Sigmoid colon (tissue), 7 donors: ENCODE measurements around the gene GPBAR1. TPM values are rescaled to one million over a fixed set of nuclear protein-coding genes. Genes with fewer than 3 reads are reported as not detected.

Experiments
- DNase-seq: peaks from one replicate; pipeline ENCODE4 v3.0.0-alpha.2; 2019
- H3K27ac ChIP-seq, 4 donors: fragments of 200-600 bp; sonication (generic); one replicate each; pipeline ENCODE4 v1.5.1; 2016 to 2019; ENCODE audit warnings: mild to moderate bottlenecking in 1 of 4
- H3K27me3 ChIP-seq, 3 donors: fragments of 200-600 bp; sonication (generic); one replicate each; pipeline ENCODE4 v1.5.1; 2019; ENCODE audit warnings: mild to moderate bottlenecking in 1 of 3
- H3K36me3 ChIP-seq, 4 donors: fragments of 200-600 bp; sonication (generic); one replicate each; pipeline ENCODE4 v1.5.1; 2016 to 2019
- H3K4me1 ChIP-seq, 4 donors: fragments of 200-600 bp; sonication (generic); one replicate each; pipeline ENCODE4 v1.5.1; 2017 to 2019
- H3K4me3 ChIP-seq, 4 donors: fragments of 200-600 bp; sonication (generic); one replicate each; pipeline ENCODE4 v1.5.1; 2017 to 2019; ENCODE audit warnings: mild to moderate bottlenecking in 2 of 4, moderate library complexity in 1 of 4
- H3K9me3 ChIP-seq, 4 donors: fragments of 200-600 bp in 3 of 4; sonication (generic) in 3 of 4; one replicate each; pipeline versions ENCODE4 v1.5.1 to v1.6.1; 2013 to 2019
- CTCF ChIP-seq, 4 experiments: fragments of 450-650 bp in 3 of 4; fragments of 200-600 bp in 1 of 4; IDR thresholded peaks; one replicate each; pipeline ENCODE4 v1.5.1; 2016 to 2019; ENCODE audit warnings: antibody characterized with exemption in 4 of 4, mild to moderate bottlenecking in 3 of 4, moderate library complexity in 2 of 4
- EP300 ChIP-seq, 4 donors: sonication (generic); formaldehyde crosslinking; IDR thresholded peaks; one replicate each; pipeline ENCODE4 v1.6.1; 2017; ENCODE audit warnings: antibody characterized with exemption in 4 of 4
- POLR2A ChIP-seq, 2 donors: fragments of 450-650 bp; IDR thresholded peaks; one replicate each; pipeline ENCODE4 v1.6.1; 2016; ENCODE audit warnings: antibody characterized with exemption in 2 of 2, mild to moderate bottlenecking in 2 of 2, moderate library complexity in 2 of 2
- POLR2AphosphoS5 ChIP-seq, 4 donors: sonication (generic); formaldehyde crosslinking; IDR thresholded peaks; one replicate each; pipeline ENCODE4 v1.6.1; 2017; ENCODE audit warnings: antibody characterized with exemption in 4 of 4
- WGBS, 2 donors: extraction: QIAGEN DNeasy Blood & Tissue Kit; methylation state at CpG; one replicate each; pipeline ENCODE4 v1.1.7; 2013; 5-methylcytosine and 5-hydroxymethylcytosine counted together
- intact Hi-C: fragments of 100-400 bp; cut with DNase I; formaldehyde crosslinking; loops from one replicate; pipeline ENCODE4 v1.15.1; 2023
- polyA plus RNA-seq, 3 donors: library from polyadenylated mRNA; stranded (reverse); fragments of 200-250 nt; gene quantifications; one replicate each; pipeline ENCODE4 v1.2.3, GENCODE V29; 2013
- total RNA-seq, 4 donors: library from RNA; depleted of rRNA; stranded (reverse); fragments of >200 nt; gene quantifications; one replicate each; pipeline ENCODE4 v1.1.0, GENCODE V29; 2016
- donor health status: healthy with polysubstance abuse.
- donor health status: Bipolar disorder and iron deficiency.
- donor health status: healthy.

Gene GPBAR1
- total and polyA plus RNA-seq, 7 donors: 0.60 to 7.1 (median 3.1) TPM

- Histone ChIP-seq H3K36me3 (peaks cover 0 to 36% (median 10%) of the 10 kb centered on the region in 4 donors), H3K27ac (peak overlapping the region in 1 of 4 donors; percentile 40), H3K4me1 (peaks cover 0 to 66% (median 61%) of the 10 kb centered on the region in 4 donors), H3K4me3 (no peak overlapping the region), H3K9me3 (no peaks in the 10 kb centered on the region), H3K27me3 (no peaks in the 10 kb centered on the region)
- TF ChIP-seq CTCF (IDR thresholded peaks at IDR 0.05) (no peak), EP300 (IDR thresholded peaks at IDR 0.05) (no peak), POLR2AphosphoS5 (IDR thresholded peaks at IDR 0.05) (no peak), POLR2A (IDR thresholded peaks at IDR 0.05) (no peak)
- 65 to 78% methylated on average over 5 of the region's 5 CpGs for WGBS, 2 donors
- intact Hi-C loops: no loop called here
- no peak for DNase-seq
Measured at GRCh38 chr2:218223046-218223445, 37.8 kb upstream of the GPBAR1 start.

DNA sequence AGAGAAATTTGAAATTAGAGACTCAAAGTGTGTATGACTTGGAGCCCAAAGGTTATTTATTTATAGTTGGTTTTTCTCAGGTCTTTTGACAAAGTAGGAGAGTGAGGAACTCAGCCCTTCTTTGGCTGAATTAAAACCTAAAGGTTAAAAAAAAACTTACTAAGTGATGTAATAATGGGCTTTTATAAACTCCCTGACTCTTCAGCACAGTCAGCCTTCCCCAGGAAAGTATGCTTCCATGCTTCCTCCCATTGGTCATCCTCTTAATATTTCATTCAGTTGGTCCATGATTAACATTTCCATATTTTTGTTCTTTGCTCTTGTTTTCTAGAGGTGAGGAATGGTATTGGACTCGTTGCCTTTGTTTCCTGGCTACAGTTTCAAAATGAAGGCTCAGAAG is 36.6 kb upstream of the GPBAR1 start:
- H3K4me3 ChIP-seq: no peak overlapping the region
- DNase-seq: no peak
- WGBS, 2 donors: 59 to 70% methylated on average over 1 of the region's 1 CpG
- intact Hi-C loops: no loop called here
- H3K36me3 ChIP-seq: peaks cover 0 to 48% (median 12%) of the 10 kb centered on the region in 4 donors
- H3K27ac ChIP-seq: no peak overlapping the region
- TF ChIP-seq POLR2AphosphoS5 (IDR thresholded peaks at IDR 0.05): no peak
- no peak for TF ChIP-seq POLR2A (IDR thresholded peaks at IDR 0.05)
- H3K27me3 ChIP-seq: no peaks in the 10 kb centered on the region
- peaks cover 0 to 65% (median 56%) of the 10 kb centered on the region in 4 donors for H3K4me1 ChIP-seq
- no peaks in the 10 kb centered on the region for H3K9me3 ChIP-seq

DNA sequence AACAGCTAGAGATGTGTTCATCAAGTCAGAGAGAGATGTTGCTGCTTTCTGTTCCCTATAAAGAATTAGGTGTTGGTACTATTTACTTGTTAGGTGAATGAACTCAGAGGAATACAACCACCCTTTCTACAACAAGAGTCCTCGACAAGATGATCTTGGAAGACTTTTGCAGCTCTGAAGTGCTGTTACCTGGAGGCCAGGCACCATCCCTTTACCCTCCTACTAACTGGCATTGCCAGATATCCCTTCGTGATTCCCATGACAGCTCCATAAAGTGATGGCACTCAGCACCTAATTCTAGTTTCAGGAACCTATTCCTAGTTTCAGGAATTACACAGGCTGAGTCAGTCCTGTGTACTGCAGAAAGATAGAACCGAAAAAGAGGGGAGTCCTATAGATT is 33.9 kb upstream of the GPBAR1 start:
- intact Hi-C loops: no loop called here
- peaks cover 0 to 75% (median 28%) of the 10 kb centered on the region in 4 donors for H3K36me3 ChIP-seq

GRCh38 chr2:218228366-218229090 is 32.3 kb upstream of the GPBAR1 start:
- Histone ChIP-seq H3K9me3 (no peaks in the 10 kb centered on the region), H3K36me3 (peaks cover 0 to 91% (median 40%) of the 10 kb centered on the region in 4 donors), H3K4me1 (peaks cover 0 to 50% (median 32%) of the 10 kb centered on the region in 4 donors), H3K27ac (peak overlapping the region; percentile 14 to 66 (median 50)), H3K27me3 (no peaks in the 10 kb centered on the region), H3K4me3 (no peak overlapping the region)
- TF ChIP-seq POLR2A (IDR thresholded peaks at IDR 0.05) (no peak), POLR2AphosphoS5 (IDR thresholded peaks at IDR 0.05) (no peak), CTCF (IDR thresholded peaks at IDR 0.05) (no peak), EP300 (IDR thresholded peaks at IDR 0.05) (no peak)
- 75 to 86% methylated on average over 6 of the region's 6 CpGs for WGBS, 2 donors
- DNase-seq: no peak
- intact Hi-C loops: no loop called here

More for the DNA sequence above, 33.9 kb upstream of the GPBAR1 start:
- no peaks in the 10 kb centered on the region for H3K27me3 ChIP-seq
- 84 to 88% methylated on average over 3 of the region's 3 CpGs for WGBS, 2 donors
- no peaks in the 10 kb centered on the region for H3K9me3 ChIP-seq
- TF ChIP-seq POLR2AphosphoS5 (IDR thresholded peaks at IDR 0.05) (no peak), CTCF (IDR thresholded peaks at IDR 0.05) (no peak), EP300 (IDR thresholded peaks at IDR 0.05) (no peak), POLR2A (IDR thresholded peaks at IDR 0.05) (no peak)
- H3K4me1 ChIP-seq: peaks cover 0 to 57% (median 43%) of the 10 kb centered on the region in 4 donors
- H3K4me3 ChIP-seq: no peak overlapping the region
- DNase-seq: no peak
- H3K27ac ChIP-seq: no peak overlapping the region

GRCh38 chr2:218229239-218229638 is 31.6 kb upstream of the GPBAR1 start:
- Histone ChIP-seq H3K36me3 (peaks cover 0 to 96% (median 41%) of the 10 kb centered on the region in 4 donors), H3K27me3 (no peaks in the 10 kb centered on the region), H3K9me3 (no peaks in the 10 kb centered on the region), H3K4me3 (no peak overlapping the region), H3K27ac (peak overlapping the region; percentile 14 to 66 (median 50)), H3K4me1 (peaks cover 0 to 47% (median 27%) of the 10 kb centered on the region in 4 donors)
- TF ChIP-seq POLR2AphosphoS5 (IDR thresholded peaks at IDR 0.05): peak in 1 of 4 donors; percentile 35
- TF ChIP-seq CTCF (IDR thresholded peaks at IDR 0.05): no peak
- no peak for TF ChIP-seq EP300 (IDR thresholded peaks at IDR 0.05)
- DNase-seq: no peak
- 18 to 24% methylated on average over 3 of the region's 3 CpGs for WGBS, 2 donors
- intact Hi-C loops: no loop called here
